ENCODE results near the gene RPL7L1.

RPL7L1 gene

DNA sequence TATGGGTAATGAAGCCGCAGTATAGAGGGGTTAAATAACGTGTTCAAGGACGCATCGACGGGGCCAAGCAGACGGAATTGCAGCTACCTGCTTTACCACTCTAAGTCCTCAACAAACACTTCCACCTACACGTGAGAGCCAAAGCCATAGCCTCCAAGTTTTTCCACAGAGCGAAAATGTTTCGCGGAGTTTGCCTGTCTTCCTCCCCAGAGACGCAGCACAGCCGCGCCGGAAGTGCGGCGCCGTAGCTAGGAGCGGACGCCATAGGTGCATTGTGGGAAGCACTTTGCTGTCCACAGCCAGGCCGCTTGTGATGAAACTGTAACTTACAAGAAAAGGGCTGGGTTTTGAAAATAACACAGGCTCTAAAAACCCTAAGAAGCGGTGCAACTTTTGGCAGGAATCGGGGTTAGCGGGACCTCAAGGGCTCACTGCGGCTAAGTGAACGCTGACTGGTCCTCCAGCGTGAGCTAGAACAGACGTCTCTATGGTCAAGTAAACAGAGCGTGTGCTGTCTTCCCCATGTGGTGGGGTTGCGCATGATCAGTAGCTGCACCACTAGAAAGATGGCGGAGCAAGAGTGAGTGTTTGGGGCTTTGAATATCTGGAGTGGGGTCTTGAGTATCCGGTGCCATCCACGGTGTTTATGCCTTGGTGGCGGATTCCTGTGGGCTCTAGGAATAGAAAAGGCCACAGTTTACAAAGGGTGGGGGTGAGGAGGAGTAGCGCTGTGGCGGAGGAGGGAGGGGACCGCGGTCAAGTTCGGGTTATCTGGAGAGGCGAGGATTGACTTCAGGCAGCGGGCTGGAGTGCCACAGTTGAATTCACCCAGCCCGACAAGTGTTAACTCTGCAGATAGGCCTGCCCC, at the start of gene RPL7L1:
RPL7L1 (plus strand) TSS at position 245 of the 868 bp plus-strand sequence; CDS start at position 540, 295 bp downstream.
- TF ChIP-seq, protein P1, sequence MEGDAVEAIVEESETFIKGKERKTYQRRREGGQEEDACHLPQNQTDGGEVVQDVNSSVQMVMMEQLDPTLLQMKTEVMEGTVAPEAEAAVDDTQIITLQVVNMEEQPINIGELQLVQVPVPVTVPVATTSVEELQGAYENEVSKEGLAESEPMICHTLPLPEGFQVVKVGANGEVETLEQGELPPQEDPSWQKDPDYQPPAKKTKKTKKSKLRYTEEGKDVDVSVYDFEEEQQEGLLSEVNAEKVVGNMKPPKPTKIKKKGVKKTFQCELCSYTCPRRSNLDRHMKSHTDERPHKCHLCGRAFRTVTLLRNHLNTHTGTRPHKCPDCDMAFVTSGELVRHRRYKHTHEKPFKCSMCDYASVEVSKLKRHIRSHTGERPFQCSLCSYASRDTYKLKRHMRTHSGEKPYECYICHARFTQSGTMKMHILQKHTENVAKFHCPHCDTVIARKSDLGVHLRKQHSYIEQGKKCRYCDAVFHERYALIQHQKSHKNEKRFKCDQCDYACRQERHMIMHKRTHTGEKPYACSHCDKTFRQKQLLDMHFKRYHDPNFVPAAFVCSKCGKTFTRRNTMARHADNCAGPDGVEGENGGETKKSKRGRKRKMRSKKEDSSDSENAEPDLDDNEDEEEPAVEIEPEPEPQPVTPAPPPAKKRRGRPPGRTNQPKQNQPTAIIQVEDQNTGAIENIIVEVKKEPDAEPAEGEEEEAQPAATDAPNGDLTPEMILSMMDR (conservative IDR thresholded peaks at IDR 0.05; ENCODE audit: low read depth, low read length): no peak
- peak within 1 kb of the TSS; percentile 94 for H3K4me3 ChIP-seq (ENCODE audit: low read length)

DNA sequence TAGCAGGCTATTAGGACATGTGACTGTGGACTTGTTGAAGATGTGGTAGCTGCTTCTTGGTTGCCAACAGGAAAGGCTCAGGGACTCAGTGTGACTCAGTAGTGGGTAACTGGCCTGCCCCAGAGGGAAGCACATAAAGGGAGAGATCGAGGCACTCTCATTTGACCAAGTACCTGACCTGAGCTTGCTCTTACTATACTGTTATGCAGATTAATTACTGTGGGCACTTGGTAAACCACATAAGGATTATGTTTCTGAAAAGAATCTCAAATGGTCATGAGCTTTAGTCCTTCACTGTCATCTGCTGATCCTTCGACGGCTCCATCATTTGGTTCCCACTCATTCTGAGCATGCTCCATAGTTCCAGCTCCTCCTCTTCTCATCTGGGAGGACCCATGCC, 48.2 kb upstream of the RPL7L1 start:
- no peak overlapping the region for H3K4me3 ChIP-seq (ENCODE audit: low read length)
- TF ChIP-seq, protein P1 (conservative IDR thresholded peaks at IDR 0.05; ENCODE audit: low read depth, low read length): no peak
- no peak for DNase-seq (ENCODE audit: low read depth)

More for the DNA sequence above, at the start of gene RPL7L1:
- peak; percentile 71 for DNase-seq (ENCODE audit: low read depth)

DNA sequence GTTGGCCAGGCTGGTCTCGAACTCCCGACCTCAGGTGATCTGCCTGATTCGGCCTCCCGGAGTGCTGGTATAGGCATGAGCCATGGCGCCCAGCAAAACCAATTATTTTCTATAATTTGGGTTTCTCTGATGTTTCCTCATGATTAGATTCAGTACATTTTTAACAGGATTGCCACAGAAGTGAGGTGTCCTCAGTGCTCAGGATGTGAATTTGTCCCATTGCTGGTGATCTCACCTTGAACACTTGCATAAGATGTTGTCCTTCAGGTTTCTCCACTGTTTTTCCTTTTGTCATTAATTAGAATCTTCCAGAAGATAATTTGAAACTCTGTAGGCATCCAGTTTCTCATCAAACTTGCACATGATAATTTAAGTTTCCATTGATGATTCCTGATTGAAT, 45.4 kb upstream of the RPL7L1 start:
- no peak for DNase-seq (ENCODE audit: low read depth)
- no peak overlapping the region for H3K4me3 ChIP-seq (ENCODE audit: low read length)

DNA sequence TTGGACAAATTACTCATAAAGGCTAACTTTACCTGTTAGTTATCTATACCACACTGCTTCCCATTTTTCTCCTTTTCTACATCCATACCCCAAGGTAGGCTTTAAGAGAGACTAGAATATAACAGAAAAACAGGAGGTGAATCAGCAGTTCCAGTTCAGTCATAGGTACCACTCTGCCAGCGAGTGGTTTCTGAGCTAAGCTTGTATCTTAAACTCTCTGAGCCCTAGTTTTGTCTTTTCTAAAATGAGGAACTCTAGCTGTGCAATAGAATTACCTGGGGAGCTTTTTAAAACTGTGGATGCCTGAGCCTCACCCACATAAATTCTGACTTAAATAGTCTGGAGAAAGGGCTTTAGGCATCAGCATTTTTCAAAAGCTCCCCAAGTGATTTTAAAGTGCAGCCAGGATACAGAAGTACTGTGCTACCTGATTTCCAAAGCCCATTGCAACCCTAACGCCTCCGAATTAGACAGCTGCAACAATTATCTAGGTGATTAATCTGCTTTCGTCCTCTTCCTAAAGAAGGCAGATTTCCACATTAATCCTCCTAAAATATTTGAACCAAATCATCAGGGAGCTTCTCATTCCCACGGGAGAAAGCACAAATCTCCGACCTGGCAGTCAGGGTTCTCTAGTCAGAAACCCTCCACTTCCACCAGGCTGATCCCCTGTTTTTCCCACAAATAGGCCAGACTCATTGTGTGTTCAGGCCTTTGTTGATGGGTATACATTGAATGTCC, 37.4 kb upstream of the RPL7L1 start:
- no peak for DNase-seq (ENCODE audit: low read depth)
- TF ChIP-seq, protein P1 (conservative IDR thresholded peaks at IDR 0.05; ENCODE audit: low read depth, low read length): no peak

More for the DNA sequence above, 45.4 kb upstream of the RPL7L1 start:
- TF ChIP-seq, protein P1 (conservative IDR thresholded peaks at IDR 0.05; ENCODE audit: low read depth, low read length): no peak

DNA sequence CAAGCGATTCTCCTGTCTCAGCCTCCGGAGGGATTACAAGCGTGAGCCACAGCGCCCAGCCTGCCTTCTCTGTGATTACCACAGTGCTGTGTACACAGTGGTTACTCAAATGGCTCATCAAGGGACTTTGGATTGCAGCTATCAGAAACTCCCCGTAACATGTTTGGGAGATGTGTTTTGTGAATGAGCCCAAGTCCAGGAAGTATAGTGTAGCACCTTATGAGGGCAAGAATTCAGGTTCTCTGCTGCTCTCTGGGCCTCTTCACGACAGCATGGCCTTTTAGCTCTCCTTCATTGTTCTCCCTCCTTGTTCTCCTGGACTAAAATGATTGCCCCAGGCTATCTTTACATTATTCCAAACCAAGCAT, 34.1 kb upstream of the RPL7L1 start:
- no peak for DNase-seq (ENCODE audit: low read depth)
- H3K4me3 ChIP-seq (ENCODE audit: low read length): no peak overlapping the region
- TF ChIP-seq, protein P1 (conservative IDR thresholded peaks at IDR 0.05; ENCODE audit: low read depth, low read length): no peak

More for the DNA sequence above, 37.4 kb upstream of the RPL7L1 start:
- H3K4me3 ChIP-seq (ENCODE audit: low read length): no peak overlapping the region

DNA sequence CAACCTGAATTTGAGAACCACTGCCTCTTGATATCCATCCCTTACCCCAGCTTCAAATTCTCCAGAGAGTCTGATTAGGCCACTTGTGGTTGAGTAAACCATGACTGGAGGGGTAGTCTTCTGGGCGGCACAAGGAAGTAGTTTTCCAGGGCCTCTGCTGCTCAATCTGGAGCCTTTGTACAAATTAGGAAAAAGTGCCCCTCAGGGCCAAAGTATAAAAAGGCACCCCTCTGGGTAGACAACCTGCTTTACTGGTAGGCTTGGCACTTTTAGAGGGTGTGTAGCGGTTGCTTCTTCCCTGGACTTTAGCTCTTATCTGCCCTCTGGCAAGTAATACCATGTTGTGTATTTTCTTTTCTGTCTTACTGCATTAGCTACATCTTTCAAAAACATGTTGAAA, 32.9 kb upstream of the RPL7L1 start:
- TF ChIP-seq, protein P1 (conservative IDR thresholded peaks at IDR 0.05; ENCODE audit: low read depth, low read length): no peak
- H3K4me3 ChIP-seq (ENCODE audit: low read length): no peak overlapping the region
- no peak for DNase-seq (ENCODE audit: low read depth)
